NK-92 (cell line): Measurements from ENCODE around the gene CCDC120.
A peak's percentile ranks its signal among the peaks of the same experiment; 100 is the strongest.

Experiments used
- DNase-seq: peaks from one replicate; lab custom pipeline; 2025; ENCODE audit not compliant: unreplicated experiment; lab: John Stamatoyannopoulos, UW

CCDC120 gene

GRCh38 chrX:49058794-49059193, at the start of gene CCDC120:
Gene CCDC120 (plus strand): TSS chrX:49058999. CDS start chrX:49062042, 3,043 bp downstream.
- DNase-seq = no peak

DNA sequence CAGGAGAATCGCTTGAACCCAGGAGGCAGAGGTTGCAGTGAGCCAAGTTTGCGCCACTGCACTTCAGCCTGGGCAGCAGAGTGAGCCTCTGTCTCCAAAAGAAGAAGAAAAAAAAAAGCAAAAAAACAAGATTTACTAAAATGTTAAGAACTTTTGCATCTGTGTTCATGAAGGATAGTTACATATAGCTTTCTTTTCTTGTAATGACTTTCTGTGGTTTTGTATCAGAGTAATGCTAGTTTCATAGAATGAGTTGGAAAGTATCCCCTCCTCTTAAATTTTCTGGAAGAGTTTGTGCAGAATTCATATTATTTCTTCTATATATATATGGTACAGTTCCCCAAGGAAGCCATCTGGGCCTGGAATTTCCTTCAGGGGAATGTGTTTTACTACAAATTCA, 39.7 kb upstream of the CCDC120 start:
- DNase-seq = no peak

- DNase-seq = no peak
Measured at GRCh38 chrX:49019599-49020249, 39.1 kb upstream of the CCDC120 start.

DNA sequence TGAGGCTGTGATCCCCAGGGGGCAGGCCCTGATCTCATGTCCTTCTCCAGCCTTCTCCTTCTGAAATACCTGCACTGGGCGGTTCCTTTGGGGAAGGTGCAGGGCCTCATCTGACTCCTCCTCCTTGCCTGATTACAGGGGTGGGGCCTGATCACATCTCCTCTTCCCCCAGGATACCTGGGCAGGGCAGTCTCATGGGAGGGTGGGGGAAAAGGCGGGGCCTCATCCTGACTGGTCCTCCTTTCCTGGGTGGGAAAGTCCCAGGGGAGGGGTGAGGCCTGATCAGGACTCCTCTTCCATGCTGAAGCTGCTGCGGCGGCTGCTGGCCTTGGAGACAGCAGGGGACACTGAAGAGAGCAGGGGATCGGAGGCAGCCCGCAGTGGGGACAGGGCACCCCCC, 28.9 kb upstream of the CCDC120 start:
- DNase-seq = no peak

GRCh38 chrX:49030283-49030682, 28.5 kb upstream of the CCDC120 start:
- no peak for DNase-seq

DNA sequence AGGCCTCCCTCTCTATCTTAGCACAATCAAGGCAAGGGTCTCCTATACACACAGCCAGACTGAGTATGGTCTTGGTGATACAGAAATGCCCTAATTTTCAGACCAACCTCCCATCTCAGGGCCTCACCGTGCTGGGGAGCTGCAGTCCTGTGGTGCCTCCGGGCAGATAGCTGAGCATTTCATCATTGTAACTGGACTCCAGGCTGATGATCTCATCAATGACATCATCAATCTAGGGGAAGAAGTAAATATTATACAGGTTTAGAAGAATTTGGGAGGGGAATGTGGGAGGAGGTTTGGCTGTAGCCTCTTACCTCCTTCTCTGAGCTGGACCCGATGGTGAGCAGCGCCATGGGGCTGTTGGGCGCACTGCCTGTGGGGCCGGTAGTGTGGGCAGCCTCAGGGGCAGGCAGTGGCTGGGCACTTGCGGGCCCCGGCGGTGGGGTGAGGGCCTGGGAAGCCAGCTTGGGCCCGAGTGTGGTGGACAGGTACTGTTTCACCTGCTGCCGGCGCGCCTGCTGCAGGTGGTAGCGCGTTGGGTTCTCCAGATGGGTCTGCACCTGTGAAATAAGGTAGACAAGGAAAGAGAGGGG, 20.8 kb upstream of the CCDC120 start:
- DNase-seq = no peak

DNA sequence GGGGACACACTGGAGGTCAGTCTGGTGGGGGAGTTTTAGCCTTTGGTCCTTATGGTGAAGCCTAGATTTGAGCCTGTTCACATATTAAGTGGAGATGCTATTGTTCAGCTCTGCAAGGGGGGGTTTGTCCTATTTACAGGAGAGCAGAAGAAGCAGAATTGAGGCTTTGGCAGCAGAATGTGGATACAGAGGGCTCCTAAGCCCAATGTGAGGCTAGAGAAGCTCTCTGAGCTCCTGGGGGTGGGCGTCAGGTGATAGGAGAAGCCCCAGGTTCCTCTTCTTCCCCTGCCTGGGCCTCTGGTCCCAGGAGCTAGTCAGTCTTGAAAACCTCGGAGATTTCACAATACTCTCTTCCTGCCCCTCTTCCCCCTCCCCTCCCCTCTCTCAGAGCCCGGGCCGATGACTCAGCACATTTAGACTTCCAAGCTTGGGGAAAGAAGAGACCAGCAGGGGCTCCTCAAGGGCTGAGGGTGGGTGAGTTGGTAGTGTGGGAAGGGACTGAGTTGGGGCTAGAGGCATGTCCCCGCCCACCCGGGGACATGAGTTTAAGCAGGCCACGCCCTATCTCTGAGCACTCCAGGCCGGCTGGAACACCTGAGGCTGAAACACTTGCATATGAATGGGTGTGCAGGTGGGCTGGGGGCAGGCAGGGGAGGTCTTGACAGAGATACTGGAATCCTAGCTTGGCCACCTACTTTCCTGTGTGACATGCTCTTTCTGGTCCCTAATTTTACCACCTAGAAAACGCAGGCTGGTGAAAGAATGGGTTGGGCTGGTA, 19.0 kb upstream of the CCDC120 start:
- DNase-seq = no peak

DNA sequence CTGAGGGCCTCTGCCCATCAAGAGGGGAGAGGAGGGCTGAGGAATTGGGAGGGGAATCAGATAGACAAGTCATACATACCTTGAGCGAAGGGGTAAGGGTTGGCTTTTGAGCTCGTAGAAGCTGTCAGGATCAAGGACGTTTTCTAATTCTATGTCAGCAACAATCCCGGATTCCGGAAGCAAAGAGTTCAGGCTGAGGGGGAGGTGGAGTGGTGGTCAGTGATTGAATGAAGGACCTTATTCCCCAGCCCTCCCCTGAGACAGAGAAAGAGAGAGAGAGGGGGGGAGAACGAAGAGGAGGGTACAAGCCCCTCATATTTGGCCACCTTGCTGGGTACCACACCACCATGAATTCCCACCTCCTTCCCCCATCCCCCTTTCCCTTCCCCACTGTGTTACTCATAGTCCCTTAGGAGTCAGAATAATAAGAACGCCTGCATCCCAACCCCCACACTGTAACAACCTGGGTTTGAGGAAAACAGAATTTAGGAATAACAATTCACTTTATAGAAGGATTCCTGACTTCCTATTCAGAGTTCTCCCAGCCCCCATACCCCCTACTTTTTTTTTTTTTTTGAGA, 18.3 kb upstream of the CCDC120 start:
- DNase-seq = no peak

- DNase-seq = no peak
Measured at GRCh38 chrX:49041744-49042580, 16.8 kb upstream of the CCDC120 start.

- DNase-seq = no peak
Measured at GRCh38 chrX:49042581-49043219, 16.1 kb upstream of the CCDC120 start.

GRCh38 chrX:49043220-49043986, 15.4 kb upstream of the CCDC120 start, which contains the start of gene TFE3:
Gene TFE3 (minus strand): TSS chrX:49043357. CDS start chrX:49043226, 131 bp downstream.
- peak; percentile 49 for DNase-seq

DNA sequence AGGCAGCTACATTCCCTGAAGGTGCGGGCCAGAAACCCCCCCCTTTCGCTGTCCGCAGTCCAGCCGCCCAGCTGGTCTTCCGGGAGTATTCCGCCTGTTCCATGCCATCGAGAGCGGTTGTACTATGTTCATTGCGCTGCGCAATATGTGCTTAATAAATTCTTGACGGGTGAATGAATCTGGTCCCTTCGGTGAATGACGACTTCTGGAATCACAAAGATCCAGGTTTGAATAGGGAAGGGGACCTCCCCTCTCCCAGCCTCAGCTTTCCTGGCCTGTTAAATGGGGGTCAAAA, 14.9 kb upstream of the CCDC120 start:
- DNase-seq = no peak

DNA sequence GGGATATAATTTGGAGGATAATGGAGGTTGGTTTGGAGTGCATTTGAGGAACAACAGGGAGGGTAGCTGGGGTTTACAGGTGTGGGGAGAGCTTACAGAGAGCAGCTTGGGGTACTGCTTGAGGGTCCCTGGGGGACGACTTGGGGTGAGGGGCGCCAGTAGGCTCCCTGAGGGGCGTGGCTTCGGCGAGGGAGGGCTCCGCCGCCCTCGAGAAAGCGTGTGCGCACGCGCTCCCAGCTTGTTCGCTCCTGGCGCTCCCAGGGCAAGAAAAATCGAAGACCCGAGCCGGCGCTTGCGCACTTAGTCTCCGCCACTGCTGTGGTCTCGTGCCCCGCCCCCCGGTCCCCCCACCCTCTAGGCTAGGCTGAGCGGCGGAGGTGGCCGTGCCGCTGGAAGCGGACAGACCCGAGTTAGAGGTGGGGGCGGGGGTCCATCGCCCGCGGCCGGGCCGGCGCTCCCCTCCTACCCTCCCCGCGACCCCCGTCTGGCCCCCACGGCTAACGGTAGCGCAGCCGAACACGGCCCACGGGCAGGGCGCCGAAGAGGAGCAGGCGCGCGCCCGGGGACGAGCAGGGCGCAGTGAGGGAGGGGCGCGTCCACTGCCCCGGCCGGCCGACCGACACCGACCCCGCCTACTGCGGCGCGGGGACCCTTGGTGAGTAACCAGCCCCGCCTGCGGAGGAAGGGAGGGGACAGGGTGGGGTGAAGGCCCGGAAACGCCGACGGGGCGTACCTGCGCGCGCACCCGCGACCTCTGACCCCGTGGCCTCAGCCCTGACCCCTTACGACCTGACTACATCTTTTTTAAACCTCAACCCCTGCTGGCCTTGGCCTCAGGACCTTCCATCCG, 5.4 kb upstream of the CCDC120 start:
- DNase-seq = no peak

- DNase-seq = no peak
Measured at GRCh38 chrX:49054073-49054762, 4.6 kb upstream of the CCDC120 start.

DNA sequence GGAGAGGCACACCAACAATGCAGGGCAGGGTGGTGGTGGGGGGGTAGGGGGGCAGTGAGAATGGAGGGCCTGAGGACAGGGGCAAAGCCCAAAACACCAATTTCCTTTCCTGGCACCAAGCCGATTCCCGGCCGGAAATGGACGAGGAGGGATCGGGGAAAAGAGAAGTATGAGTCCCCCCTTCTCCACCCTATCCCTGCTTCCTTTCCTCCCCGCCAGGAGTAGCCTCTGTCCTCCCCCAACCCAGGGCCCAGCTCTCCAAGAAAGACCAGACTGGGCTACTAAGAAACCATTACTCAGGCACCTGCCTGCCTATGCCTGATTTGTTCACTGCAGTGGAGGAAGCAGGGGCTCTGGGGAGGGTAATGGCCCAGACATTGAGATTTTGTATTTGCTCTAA, 402 bp downstream of the CCDC120 start:
- DNase-seq = no peak

GRCh38 chrX:49059681-49060085, 884 bp downstream of the CCDC120 start:
- no peak for DNase-seq

- no peak for DNase-seq
Measured at GRCh38 chrX:49060914-49061313, 2.1 kb downstream of the CCDC120 start.

DNA sequence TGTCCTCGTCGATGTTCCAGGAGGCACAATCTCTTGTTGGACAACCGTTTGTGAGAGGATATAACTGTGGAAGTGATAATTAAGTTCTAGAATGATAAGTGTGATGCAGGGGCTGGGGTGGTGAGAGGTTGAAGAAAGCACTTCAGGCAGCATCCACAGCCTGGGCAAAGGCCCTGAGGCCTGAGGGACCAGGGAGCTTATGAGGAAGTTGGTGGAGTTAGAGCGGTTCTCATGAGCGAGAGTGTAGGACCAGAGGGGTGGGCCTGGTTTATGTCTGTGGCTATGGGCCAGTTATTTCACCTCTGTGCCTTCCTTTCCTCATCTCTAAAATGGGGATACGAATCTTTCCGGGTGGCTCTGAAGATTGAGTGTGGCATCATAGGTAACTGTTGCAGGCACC, 2.7 kb downstream of the CCDC120 start:
- DNase-seq = no peak
